GM18507 (cell line): ENCODE data around the gene PSME2.

Experiments
- DNase-seq: peaks from one replicate; pipeline ENCODE4 v3.0.0; 2011; ENCODE audit warnings: low read depth; ENCODE audit not compliant: insufficient read length; ENCODE audit errors: extremely low spot score
- FAIRE-seq: peaks from 2 replicates; lab custom pipeline; 2011; peaks lifted over from hg19 to GRCh38; lab: Jason Lieb, UNC

PSME2 gene

GRCh38 chr14:24146453-24146977, at the start of gene PSME2:
PSME2 (minus strand) TSS chr14:24146610; CDS start chr14:24146581, 29 bp downstream.
- FAIRE-seq (no peak), DNase-seq (peak; percentile 92)

GRCh38 chr14:24195186-24196070, 49.0 kb upstream of the PSME2 start, which contains the start of gene TM9SF1:
TM9SF1 (minus strand) TSS chr14:24195441; CDS start chr14:24195019, 422 bp downstream.
- DNase-seq = no peak
- FAIRE-seq = peak; percentile 82

GRCh38 chr14:24194873-24195185, 48.4 kb upstream of the PSME2 start:
- no peak for FAIRE-seq
- DNase-seq = no peak

- no peak for DNase-seq
- no peak for FAIRE-seq
These were observed 47.9 kb upstream of the PSME2 start for GRCh38 chr14:24194186-24194872.

- no peak for FAIRE-seq
- no peak for DNase-seq
These were observed 46.5 kb upstream of the PSME2 start for GRCh38 chr14:24192933-24193332.

GRCh38 chr14:24190416-24190815, 44.0 kb upstream of the PSME2 start:
- no peak for FAIRE-seq
- no peak for DNase-seq

- no peak for FAIRE-seq
These were observed 43.0 kb upstream of the PSME2 start for GRCh38 chr14:24189460-24189859.

GRCh38 chr14:24189059-24189375, 42.6 kb upstream of the PSME2 start:
- FAIRE-seq (no peak), DNase-seq (no peak)

More at GRCh38 chr14:24189460-24189859, 43.0 kb upstream of the PSME2 start:
- DNase-seq = no peak

- FAIRE-seq (peak; percentile 95), DNase-seq (peak; percentile 99)
These were observed 42.0 kb upstream of the PSME2 start, which contains the start of gene IPO4 for GRCh38 chr14:24188251-24189058. IPO4 (minus strand) TSS chr14:24188816; CDS start chr14:24188787, 29 bp downstream.

- no peak for FAIRE-seq
- no peak for DNase-seq
These were observed 41.1 kb upstream of the PSME2 start for GRCh38 chr14:24187539-24187915.

- no peak for FAIRE-seq
- no peak for DNase-seq
These were observed 40.6 kb upstream of the PSME2 start for GRCh38 chr14:24186831-24187538.

- DNase-seq = no peak
- FAIRE-seq = no peak
These were observed 39.3 kb upstream of the PSME2 start for GRCh38 chr14:24185741-24186140.

- no peak for FAIRE-seq
These were observed 38.6 kb upstream of the PSME2 start for GRCh38 chr14:24185026-24185425.

GRCh38 chr14:24184104-24184970, 37.9 kb upstream of the PSME2 start:
- no peak for FAIRE-seq
- no peak for DNase-seq

More at GRCh38 chr14:24185026-24185425, 38.6 kb upstream of the PSME2 start:
- no peak for DNase-seq

GRCh38 chr14:24183014-24183481, 36.6 kb upstream of the PSME2 start:
- DNase-seq = no peak
- FAIRE-seq = no peak

- FAIRE-seq (no peak), DNase-seq (no peak)
These were observed 35.9 kb upstream of the PSME2 start for GRCh38 chr14:24182110-24182882.

GRCh38 chr14:24181371-24182077, 35.1 kb upstream of the PSME2 start:
- FAIRE-seq = no peak
- DNase-seq = no peak
